Renal cortex interstitium (tissue), 11 donors: Measurements from ENCODE around the gene BGN. TPM values are rescaled to one million over a fixed set of nuclear protein-coding genes. Genes with fewer than 3 reads are reported as not detected.

ENCODE experiments used
- DNase-seq, 11 donors: peaks; one replicate each; pipeline ENCODE4 v3.0.0-alpha.2; 2013; ENCODE audit warnings: low read depth in 9 of 11, low spot score in 4 of 11; ENCODE audit errors: extremely low read depth in 1 of 11
- polyA plus RNA-seq, 3 donors: library from polyadenylated mRNA; unstranded; fragments of 120-200 nt; gene quantifications; one replicate each; pipeline ENCODE4 v1.2.1, GENCODE V29; 2013; ENCODE audit not compliant: insufficient read length in 3 of 3

BGN gene
- polyA plus RNA-seq, 3 donors = 154 to 178 (median 162) TPM

DNA sequence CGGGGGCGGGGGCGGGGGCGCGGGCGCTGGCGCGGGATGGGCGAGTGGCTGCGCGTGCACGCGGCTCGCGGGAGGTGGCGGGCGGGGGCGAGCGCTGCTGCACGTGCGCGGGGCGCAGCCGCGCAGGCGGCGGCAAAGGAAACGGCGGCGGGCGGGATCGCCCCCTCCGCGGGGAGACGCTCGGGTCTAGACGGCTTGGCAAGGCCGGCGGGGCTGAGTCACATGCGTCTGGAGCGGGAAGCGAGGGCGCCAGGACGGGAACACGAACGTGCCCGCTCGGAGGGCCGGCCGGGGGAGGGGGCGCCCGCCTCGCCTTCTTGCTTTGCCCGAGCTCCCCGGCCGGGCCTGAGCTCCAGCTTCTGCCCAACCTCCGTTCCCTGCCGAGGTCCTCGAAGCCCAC is 20.1 kb upstream of the BGN start:
- no peak for DNase-seq

DNA sequence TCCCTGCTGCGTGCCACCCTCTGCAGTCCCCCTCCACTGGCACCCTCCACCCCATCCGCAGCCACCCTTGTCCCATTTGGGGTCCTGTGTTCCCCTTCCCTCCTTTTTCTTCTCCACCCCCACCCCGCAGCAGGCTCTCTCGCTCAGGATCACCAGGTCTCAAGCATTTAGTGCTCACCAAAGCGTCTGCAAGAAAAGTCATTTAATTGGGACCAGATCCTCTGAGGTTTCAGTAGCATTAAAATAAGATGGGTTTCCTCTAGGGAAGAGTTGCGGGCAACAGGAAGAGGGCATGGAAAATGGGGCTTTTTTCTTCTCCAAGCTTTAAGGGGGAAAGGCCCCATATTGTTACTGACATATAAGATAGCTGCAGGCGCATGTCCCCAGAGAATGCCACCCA is 19.5 kb upstream of the BGN start:
- no peak for DNase-seq

- DNase-seq = no peak
Measured at GRCh38 chrX:153475751-153476281, 19.0 kb upstream of the BGN start.

- no peak for DNase-seq
Measured at GRCh38 chrX:153476666-153477363, 18.0 kb upstream of the BGN start.

DNA sequence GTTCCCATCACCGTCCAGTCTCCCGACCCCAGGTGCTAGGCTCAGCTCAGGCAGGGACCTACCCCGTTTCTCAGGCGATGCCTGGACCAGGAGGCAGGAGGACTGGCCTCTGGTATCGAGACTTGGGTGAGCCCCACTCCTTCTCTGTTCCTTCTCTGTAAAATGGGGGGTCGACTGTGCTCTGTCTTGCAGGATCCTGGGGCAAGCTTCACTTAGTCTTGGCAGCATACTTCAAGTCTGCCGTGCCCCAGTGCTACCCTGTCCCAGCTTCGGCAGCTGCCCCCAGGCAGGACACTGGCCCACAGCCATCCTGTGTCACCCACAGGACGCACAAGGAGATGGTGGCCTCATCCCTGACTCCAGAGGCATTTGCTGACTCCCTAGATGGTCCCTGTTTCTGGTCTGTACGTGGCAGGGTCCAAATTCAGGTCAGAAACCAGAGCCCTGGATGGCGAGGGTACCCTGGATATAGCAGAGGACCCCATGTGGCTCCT is 17.4 kb upstream of the BGN start:
- no peak for DNase-seq

GRCh38 chrX:153477901-153478300 is 16.9 kb upstream of the BGN start:
- no peak for DNase-seq

GRCh38 chrX:153478746-153479145 is 16.0 kb upstream of the BGN start:
- no peak for DNase-seq

GRCh38 chrX:153481043-153481442 is 13.7 kb upstream of the BGN start:
- no peak for DNase-seq

GRCh38 chrX:153482376-153483015 is 12.3 kb upstream of the BGN start:
- no peak for DNase-seq

- DNase-seq = no peak
Measured at GRCh38 chrX:153485396-153486080, 9.2 kb upstream of the BGN start.

- no peak for DNase-seq
Measured at GRCh38 chrX:153486171-153486570, 8.6 kb upstream of the BGN start.

DNA sequence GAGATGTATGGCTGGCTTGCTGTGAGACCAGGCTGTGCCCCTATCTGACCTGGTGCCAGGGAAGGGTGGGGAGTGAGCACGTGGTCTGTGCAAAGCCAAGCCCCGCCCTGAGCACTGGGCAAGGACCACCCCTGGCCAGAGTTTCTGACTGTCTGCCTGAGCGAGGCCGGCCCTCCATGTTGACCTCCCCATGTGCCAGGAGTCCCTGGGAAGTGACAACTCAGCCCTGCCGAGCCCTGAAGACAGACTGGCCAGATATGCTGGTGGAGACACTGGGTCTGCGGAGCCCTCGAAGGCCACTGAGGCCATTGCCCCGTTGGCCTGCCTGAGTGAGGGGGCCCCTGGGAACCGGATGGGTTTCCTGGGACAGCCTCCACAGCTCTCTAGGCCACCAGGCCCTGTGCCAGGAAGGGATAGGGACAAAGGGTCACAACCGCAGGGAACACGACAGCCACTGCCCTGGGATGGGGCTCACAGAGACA is 7.1 kb upstream of the BGN start:
- no peak for DNase-seq

- DNase-seq = no peak
Measured at GRCh38 chrX:153488231-153488914, 6.4 kb upstream of the BGN start.

- no peak for DNase-seq
Measured at GRCh38 chrX:153490217-153490930, 4.4 kb upstream of the BGN start.

DNA sequence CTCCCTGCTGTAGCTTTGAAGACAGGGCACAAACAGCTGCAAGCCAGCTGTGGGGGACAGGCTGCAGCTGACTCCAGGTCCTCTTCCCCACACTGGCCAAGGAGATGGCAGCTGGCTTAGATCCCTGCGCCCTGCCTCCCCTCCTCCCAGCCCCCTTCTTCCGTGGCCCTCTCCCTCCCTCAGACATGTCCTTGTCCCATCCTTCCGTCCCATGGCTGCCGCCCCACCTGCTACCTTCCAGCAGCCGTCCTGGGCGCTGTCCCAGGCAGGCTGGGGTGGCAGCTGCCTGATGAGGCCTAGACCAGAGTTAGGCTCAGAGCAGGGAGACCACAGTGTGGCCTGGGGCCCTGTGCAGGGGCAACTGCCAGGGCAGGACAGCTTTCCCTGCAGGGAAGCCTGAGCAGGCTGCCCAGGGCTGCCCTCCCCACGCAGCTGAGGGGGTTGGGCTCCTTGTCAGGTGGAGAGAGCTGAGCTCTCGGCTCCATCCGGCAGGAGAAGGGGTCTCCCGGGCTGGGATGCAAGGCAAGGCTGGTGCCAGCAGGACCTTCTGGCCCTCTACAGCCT is 3.3 kb upstream of the BGN start:
- no peak for DNase-seq

DNA sequence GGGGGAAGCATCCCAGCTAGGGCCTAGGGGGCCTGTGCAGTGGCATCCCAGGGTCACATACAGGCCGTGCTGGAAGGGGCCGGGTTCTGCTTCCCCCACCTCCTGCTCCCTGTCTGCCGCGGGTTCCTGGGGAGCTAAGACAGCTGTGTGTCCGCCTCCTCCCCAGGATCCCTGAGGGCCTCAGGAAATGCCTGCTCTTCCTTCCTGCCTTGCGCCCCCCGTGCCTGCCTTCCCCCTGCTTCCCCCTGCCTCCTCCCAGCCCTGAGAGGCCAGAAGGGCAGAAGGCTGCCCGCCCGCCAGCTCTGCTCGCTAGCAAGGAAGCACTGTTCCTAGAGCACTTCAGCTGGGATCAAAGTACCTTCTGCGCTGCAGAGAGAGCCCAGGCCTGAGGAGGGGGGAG is 2.9 kb upstream of the BGN start:
- DNase-seq = no peak

GRCh38 chrX:153492543-153492942 is 2.2 kb upstream of the BGN start:
- DNase-seq = no peak

GRCh38 chrX:153493085-153493484 is 1.7 kb upstream of the BGN start:
- no peak for DNase-seq
